Suppressor macrophage treated with lipopolysaccharide for 1 hour (primary cell): Measurements from ENCODE around the gene YPEL3.

Experiments
- DNase-seq, 3 donors: peaks; one replicate each; pipeline ENCODE4 v3.0.0-alpha.2; 2020 to 2022

The YPEL3 gene

GRCh38 chr16:30088832-30089624, 7.0 kb downstream of the YPEL3 start:
- DNase-seq: no peak

- DNase-seq: no peak
These were observed 7.7 kb downstream of the YPEL3 start for GRCh38 chr16:30088237-30088831.

DNA sequence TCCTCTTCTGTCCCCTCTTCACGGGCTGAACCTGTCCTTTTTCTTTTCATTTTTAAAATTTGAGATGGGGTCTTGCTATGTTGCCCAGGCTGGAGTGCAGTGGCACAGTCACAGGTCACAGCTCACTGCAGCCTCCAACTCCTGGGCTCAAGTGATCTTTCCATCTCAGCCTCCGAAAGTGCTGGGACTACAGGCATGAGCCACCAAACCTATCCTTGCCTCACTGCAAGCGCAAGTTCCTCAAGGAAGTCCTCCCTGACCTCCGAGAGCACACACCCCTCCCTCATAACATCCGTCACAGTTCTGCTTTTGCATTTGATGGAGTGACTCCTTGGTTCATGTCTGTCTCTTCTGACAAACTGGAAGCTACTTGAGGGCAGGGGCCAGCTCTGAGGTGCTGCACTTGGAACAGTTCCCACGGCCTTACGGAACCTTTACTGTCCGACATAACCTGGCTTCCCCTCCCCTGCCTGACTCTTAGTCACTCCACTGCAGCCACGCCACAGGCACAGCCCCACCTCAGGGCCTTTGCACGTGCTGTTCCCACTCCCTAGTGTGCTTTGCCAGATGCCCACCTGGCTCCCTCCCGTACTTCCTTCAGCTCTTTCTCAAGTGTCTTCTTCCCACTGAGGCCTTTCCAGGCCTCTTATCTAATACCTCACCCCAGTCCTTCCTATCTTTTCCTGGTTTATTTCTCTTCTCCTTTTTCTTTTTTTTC, 8.7 kb downstream of the YPEL3 start:
- peak; percentile 83 to 88 (median 86) for DNase-seq

- DNase-seq: no peak
These were observed 9.5 kb downstream of the YPEL3 start for GRCh38 chr16:30086291-30087140.

- DNase-seq: no peak
These were observed 10.2 kb downstream of the YPEL3 start for GRCh38 chr16:30085820-30086219.

DNA sequence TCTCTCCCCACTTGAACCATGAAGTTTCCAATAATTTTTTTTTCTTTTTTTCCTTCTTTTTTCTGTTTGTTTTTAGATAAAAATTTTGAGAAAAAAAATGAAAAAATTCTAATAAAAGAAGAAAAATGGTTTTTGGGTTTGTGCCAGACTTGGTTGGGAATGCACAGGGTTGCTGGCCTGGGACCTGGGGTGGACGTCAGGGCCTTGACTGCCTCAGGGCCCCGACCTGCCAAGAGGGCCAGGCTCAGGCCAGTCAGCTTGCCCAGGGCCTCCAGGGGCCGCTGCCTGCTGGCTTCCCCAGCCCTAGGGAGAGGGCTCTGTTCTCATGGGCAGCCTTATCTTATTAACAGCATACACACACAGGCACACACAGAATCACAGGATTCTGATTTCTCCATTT, 10.8 kb downstream of the YPEL3 start:
- DNase-seq: no peak

DNA sequence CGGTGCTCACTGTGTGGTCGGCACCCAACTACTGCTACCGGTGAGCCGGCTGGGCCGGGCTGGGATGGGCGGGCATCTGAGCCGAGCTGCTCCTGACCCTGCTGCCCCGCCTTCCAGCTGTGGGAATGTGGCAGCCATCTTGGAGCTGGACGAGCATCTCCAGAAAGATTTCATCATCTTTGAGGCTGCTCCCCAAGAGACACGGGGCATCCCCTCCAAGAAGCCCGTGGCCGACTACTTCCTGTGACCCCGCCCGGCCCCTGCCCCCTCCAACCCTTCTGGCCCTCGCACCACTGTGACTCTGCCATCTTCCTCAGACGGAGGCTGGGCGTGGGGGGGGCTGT, 11.2 kb downstream of the YPEL3 start:
- DNase-seq: peak in 1 of 3 donors; percentile 53

DNA sequence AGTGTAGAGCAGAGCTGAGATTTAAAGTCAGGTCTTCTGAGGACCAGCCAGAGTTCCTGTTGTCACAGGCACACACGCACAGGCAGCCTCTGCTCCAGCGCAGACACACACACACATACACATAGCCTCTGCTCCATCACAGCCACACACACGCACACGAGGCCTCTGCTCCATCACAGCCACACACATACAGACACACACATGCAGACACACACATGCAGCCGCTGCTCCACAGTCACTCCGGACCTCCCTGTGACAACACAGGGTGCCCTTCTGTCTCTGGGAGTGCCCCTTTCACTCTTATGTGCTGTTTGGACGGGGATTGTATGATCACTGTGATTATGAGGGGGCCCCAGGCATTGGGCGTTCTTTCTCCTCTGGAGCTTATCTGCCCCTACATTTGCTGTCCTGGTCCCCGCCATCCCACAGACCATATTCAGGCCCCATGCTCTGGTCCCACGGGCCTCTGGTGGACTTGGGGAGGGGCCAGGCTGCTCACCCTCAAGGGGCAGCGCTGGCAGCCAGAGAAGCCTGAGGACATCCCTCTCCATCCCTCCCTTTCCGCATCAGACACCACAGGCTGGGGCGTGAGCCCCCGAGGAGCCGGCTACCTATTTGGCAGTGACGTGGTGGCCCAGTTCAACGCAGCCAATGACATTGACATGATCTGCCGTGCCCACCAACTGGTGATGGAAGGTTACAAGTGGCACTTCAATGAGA, 11.8 kb downstream of the YPEL3 start:
- no peak for DNase-seq

DNA sequence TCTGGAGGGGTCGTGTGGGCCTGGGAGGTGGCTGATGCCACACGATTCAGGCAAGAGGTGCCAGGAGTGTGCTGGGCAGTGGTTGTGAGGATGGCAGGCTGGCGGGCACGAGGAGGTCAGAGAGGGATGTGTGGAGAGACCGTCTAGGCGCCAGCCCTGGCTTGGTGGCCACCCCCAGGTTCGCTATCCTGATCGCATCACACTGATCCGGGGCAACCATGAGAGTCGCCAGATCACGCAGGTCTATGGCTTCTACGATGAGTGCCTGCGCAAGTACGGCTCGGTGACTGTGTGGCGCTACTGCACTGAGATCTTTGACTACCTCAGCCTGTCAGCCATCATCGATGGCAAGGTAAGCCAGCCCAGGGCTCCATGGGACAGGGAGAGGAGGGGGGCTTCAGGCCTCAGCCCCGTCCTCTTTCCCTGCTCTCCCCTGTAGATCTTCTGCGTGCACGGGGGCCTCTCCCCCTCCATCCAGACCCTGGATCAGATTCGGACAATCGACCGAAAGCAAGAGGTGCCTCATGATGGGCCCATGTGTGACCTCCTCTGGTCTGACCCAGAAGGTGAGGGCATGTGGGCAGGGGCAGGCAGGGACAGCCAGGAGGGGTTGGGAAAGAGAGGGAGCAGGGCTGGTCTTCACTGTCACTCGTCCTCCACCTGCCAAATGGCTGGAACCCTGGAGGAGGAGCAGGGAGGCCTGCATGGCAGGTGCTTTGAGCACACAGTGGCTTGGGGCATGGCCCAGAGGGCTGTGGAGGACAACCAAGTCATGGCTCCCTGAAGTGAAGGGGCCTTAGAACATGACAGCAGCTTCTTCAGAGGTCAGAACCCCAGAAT, 12.6 kb downstream of the YPEL3 start:
- DNase-seq: no peak

GRCh38 chr16:30082545-30083090, 13.4 kb downstream of the YPEL3 start:
- no peak for DNase-seq

GRCh38 chr16:30079480-30079879, 16.5 kb downstream of the YPEL3 start:
- DNase-seq: no peak

GRCh38 chr16:30078744-30079143, 17.3 kb downstream of the YPEL3 start:
- DNase-seq: no peak

- peak; percentile 36 to 63 (median 39) for DNase-seq
These were observed 18.4 kb downstream of the YPEL3 start for GRCh38 chr16:30077656-30078055.

GRCh38 chr16:30076276-30076791, 19.7 kb downstream of the YPEL3 start:
- peak in 2 of 3 donors; percentile 32 to 39 for DNase-seq

DNA sequence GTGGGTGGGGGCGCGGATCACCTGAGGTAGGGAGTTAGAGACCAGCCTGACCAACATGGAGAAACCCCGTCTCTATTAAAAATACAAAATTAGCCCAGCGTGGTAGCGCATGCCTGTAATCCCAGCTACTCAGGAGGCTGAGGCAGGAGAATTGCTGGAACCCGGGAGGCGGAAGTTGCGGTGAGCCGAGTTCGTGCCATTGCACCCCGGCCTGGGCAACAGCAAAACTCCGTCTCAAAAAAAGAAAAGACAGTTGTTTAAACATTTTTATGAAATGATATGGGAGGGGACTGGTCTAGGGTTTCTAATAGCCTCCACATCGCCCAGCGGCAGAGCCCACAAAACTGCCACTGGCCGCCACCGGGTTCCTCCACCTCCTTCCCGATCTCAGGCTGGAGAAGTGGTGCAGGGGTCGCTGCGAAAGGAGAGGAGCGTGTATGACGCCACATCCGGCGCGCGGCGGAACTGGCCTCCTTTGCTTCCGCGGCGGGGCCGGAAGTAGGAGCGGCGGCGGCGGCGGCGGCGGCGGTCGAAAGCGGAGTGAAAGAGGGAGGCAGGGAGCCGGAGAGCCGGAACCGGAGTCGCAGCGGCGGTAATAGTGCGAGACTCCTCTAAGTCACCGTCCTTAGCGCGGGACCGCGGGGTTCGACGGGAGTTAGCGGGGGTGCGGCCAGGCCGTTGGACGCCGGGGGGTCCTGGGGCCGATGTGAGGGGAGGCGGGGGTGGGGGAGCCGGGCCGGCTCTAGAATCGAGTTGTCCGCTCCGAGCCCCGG, 20.3 kb downstream of the YPEL3 start, which contains the start of gene PPP4C:
PPP4C (plus strand) TSS at position 492 of the 773 bp plus-strand sequence. CDS start 384 bp downstream, outside the sequence.
- DNase-seq: peak; percentile 94 to 96 (median 95)

DNA sequence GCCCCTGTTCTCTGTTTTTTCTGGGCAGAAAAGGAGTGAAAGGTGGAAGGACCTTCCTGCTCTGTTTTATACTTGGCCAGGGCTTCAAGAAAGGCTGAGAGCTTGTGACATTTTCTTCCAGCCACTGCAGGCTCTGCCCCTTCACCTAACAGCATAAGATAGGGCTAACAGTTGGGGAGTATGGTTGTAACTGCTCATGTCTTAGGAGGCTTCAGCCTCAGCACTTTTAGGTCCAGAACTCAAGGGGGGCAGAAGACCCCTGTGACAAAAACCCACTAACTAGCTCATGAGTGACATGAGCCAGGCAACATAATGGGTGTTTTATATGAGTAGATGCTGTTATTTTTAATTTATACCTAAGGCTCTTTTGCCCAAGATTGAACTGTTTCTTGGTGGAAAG, 25.5 kb downstream of the YPEL3 start:
- DNase-seq: no peak

DNA sequence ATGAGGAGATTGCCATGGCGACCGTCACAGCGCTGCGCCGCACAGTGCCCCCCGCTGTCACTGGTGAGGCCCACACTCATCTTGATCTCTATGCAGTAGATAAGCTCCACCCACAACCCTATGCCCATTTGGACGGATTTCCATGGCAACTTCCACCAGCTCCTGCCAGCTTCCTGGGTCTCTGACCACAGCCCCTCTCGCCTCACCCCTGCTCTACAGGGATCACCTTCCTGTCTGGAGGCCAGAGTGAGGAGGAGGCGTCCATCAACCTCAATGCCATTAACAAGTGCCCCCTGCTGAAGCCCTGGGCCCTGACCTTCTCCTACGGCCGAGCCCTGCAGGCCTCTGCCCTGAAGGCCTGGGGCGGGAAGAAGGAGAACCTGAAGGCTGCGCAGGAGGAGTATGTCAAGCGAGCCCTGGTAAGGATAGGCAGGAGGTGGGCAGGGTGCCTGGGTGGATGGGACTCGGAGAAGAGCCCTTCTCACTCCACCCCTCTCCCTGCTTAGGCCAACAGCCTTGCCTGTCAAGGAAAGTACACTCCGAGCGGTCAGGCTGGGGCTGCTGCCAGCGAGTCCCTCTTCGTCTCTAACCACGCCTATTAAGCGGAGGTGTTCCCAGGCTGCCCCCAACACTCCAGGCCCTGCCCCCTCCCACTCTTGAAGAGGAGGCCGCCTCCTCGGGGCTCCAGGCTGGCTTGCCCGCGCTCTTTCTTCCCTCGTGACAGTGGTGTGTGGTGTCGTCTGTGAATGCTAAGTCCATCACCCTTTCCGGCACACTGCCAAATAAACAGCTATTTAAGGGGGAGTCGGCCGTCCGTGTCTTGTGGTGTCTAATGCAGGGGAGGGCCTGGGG, 26.2 kb downstream of the YPEL3 start:
- no peak for DNase-seq

DNA sequence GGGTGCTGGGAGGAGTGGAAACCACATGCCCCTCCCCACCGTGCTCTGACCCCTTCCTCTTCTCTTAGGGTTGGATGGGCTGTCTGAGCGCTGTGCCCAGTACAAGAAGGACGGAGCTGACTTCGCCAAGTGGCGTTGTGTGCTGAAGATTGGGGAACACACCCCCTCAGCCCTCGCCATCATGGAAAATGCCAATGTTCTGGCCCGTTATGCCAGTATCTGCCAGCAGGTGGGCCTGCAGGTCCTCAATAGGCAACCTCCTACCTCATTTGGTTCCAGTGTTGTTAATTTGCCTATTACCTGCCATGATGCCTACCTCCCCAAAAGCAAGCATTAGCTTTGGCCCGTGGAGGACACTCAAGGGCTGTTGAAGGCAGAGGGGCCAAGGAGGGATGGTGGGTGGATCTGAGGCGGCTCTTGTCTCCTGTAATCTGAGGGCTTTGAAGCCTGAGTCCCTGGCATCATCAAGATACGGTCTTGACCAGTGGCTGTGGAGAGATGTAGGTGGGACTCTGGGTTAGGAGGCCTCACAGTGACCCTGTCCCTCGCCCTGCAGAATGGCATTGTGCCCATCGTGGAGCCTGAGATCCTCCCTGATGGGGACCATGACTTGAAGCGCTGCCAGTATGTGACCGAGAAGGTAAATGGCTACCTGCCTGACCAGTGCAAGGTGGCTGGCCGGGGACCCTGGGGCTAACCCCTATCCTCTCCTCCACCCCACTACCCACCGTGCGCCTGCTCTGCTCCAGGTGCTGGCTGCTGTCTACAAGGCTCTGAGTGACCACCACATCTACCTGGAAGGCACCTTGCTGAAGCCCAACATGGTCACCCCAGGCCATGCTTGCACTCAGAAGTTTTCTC, 27.0 kb downstream of the YPEL3 start:
- DNase-seq: peak in 2 of 3 donors; percentile 48 to 61
